SK-N-DZ (cell line): Measurements from ENCODE around the gene SMIM23.
"Not testable (repeated sequence)": the region's sequence is repeated elsewhere in the genome, so short reads cannot be mapped to it uniquely, and the experiment has no call there.

Source experiments
- DNase-seq: peaks from one replicate; pipeline ENCODE4 v3.0.0-alpha.2; 2015; ENCODE audit warnings: low spot score

SMIM23 gene

GRCh38 chr5:171773106-171773505 lies 12.5 kb upstream of the SMIM23 start:
- DNase-seq: peak; percentile 18

DNA sequence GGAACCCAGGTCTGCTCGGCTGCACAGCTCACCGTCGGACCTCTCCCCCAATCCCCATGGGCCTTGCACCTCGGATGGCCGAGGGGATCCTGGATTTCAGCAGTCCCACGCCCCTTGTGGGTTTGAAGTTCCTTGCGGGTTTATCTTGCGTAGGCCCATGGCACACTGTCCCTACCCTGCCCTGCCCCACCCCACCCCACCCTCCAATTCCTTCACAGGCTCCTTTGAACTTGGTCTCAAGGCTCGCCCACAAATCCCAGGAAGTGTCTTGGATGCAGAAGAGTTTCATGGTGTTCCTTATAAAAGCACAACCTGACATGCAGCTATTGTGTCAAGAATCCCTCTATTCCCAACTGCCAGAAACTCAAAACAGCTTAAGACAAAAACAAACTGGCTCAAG lies 11.2 kb upstream of the SMIM23 start:
- no peak for DNase-seq

- no peak for DNase-seq
Measured at GRCh38 chr5:171776213-171776612, 9.4 kb upstream of the SMIM23 start.

DNA sequence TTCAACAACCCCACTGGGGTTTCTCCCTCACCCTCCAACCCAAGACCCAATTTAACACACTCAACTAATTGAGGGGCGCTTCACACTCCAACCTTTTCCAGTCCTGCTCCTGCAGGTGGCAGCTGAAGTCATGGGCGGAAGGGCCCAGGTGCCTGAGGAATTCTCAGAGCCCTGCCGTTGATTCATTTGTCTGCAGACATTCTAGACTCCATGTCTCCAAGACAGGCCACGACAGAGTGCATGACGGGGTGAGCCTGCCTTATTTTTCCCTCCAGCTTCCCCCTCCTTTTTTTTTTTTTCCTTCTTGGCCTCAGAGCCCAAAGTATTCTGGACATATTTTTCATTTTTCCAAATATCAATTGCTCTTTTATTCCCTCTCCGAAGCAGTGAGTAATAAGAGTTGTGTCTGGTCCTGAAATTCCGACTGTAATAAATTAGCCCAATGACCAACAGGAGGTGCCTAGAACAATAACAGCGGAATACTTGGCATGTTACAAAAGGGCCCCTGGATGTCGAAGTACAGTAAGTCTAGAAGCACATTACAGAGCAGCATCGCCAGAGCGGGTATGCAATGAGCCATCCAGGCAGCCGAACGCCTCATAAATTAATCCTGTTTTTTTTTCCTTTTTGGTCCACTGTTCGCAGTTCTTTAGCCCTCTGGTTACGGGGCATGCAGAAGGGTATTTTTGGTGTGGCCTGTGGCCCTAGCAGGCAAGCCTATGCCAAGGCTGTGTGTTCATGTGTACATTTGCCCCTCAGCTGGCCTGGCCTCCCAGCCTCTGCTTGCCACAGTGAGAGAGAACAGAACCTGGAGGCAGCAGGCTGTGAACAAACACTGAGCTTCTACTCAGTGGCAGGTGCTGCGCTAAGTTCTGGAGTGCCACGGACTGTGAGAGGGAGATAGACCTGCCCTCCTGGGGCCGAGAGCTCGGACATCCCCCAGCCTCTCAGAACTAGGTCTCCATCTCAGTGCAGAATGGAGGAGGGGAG lies 8.6 kb upstream of the SMIM23 start:
- DNase-seq: no peak

- DNase-seq: not testable (repeated sequence)
Measured at GRCh38 chr5:171781744-171782143, 3.9 kb upstream of the SMIM23 start.

DNA sequence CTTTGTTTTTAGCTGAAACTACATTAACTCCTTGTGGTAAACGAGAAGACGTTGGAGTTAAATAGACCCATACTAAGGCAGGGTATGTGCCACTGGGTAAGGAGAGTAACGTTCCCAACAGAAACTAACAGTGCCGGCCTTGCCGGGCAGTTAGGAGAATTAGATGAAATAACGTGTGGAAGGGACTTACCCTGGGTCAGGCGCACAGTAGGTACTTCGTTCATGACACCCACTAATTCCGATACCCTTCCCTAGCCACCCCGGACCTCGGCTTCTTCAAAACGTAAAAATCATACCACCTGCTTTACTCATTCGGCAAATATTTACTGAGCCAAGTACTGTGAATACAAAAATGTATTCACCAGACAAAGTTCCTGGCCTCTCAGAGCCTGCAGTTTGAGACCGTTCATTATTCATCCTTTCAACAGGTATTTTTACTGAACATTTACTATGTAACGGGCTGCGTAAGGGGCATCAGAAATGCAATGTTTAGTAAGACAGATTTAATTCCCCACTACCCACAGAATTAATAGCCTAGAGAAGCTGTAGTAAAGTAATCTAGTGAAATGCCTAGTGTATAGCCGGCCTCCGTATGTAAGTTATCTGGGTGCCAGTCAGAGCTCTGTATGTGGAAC lies 3.2 kb upstream of the SMIM23 start:
- DNase-seq: no peak

GRCh38 chr5:171783051-171783450 lies 2.6 kb upstream of the SMIM23 start:
- DNase-seq: no peak

- no peak for DNase-seq
Measured at GRCh38 chr5:171789353-171789752, 3.7 kb downstream of the SMIM23 start.

DNA sequence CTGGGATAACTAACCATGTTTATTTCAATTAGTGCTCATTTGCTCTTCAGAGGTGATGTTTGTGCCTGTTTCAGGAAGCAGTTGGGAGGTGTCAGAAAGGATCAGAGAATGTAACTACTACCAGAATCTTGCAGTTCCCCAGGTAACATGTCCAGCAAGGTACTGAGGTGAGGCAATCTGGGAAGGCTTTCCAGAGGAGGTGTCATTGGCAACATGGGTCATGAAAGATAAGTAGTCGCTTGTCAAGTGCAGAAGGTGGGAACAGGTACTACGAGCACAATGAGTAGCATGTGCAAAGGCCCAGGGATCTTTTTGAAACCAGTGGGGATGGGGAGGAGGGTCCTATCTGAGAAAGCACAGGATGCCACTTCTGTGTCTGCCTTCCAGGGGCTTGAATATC lies 4.8 kb downstream of the SMIM23 start:
- DNase-seq: no peak

DNA sequence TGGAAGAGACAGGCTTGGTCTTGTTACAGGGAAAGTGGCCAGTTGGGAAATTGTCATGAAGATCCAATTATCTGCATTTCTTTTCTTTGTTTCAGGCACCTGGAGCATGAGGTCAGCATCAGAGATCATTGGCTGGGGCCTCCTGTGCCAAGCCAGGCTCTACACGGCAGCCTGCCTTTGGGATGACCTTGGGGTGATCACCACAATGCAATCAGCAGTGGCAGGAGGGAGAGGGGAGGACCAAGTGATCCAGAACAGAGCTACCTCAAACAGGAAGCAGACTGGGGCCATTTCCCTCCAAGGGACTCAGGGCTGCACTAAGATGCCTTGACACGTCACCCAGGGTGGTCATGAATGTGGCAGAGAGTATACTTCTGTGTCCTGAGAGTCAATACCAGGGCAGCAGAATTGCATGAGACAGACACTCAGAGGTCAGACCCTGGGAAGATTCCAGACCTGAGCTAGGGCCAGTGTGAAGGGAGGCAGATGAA lies 8.9 kb downstream of the SMIM23 start:
- no peak for DNase-seq

DNA sequence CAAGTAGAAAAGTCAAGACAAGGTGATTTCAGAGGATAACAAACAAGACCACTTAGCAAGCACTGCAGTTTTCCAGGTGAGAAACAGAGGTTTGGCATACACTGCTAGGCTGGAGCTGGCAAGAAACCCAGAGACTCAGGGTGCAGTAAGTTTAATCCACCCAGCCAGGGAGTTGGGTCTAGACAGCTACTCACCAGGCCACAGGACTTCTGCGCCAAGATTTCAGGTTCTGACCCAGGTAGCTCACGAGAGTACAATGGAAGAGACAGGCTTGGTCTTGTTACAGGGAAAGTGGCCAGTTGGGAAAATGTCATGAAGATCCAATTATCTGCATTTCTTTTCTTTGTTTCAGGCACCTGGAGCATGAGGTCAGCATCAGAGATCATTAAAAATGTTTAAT lies 9.8 kb downstream of the SMIM23 start:
- no peak for DNase-seq

DNA sequence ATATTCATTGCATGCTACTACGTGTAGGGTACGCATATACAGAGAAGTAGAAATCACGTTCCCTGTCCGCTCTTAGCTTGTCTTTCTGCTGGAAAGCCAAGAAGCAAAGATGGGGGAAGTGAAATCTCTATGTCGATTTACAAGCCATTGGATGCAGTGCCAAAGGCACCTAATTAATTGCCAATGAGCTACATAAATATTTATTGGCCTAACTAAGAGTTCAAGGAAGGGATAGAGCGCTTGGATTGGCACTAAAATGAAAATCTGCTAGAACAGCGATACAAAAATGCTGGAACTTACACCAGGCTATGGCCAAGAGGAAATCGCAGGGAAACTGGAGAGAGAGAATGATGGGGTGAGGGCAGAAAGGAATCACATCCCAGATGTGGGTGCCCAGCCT lies 10.8 kb downstream of the SMIM23 start:
- no peak for DNase-seq

DNA sequence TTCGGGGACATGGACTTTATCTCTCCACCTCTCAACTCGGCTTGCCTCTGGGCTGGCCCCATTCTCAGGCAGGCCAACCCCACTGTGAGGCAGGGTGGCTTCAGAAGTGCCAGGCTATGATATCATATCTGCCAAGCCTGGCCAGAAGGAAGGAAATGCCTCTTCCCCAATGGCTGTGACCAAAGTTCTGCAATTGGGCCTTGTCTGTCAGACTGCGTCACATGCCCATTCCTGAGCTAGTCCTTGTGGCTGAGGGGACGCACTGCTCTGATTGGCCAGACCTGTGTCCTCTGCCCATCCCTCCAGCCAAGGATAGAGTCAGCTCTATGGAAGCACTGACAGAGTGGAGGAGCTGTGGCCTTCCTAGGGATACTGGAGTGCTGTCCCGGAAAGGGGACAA lies 11.9 kb downstream of the SMIM23 start:
- DNase-seq: no peak

GRCh38 chr5:171798418-171798817 lies 12.8 kb downstream of the SMIM23 start:
- no peak for DNase-seq

- no peak for DNase-seq
Measured at GRCh38 chr5:171801839-171802238, 16.2 kb downstream of the SMIM23 start.

- no peak for DNase-seq
Measured at GRCh38 chr5:171805746-171806145, 20.1 kb downstream of the SMIM23 start.

DNA sequence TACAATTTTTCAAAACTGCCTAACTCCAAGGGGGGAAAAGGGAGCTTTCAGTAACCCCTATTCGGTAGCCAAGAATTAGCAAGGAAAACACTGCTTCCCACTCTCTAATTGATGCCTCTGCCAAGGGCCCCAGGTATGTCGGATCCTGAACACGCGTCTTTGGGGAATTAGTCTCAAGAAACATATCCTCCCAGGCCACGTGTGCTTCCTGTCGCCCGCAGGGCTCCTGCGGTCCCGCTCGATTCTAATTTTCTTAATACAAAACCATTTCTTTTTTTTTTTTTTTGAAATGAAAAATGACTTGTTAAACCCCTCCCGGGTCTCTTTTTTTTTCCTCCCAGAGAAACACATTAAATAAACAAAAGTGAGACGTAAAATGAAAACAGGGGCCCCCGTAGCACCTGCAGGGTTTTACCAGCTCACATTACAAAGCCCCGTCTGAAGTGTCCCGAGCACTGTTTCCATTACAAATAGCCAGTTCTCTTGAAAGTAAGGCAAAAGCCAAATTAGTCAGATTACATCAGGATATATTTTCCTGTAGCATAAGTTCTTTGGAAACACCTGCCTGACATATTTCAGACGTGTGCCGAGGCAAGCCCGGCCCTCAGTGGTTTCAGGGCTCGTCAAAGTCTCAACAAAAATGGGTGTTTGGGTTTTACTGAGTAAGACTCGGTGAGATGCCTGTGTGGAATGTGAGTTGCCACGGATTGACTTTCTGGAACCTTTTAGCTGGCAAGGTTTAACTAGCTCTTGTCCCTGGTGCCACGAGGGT lies 21.5 kb downstream of the SMIM23 start:
- DNase-seq: no peak

GRCh38 chr5:171808453-171808852 lies 22.8 kb downstream of the SMIM23 start:
- no peak for DNase-seq

- no peak for DNase-seq
Measured at GRCh38 chr5:171808951-171809350, 23.3 kb downstream of the SMIM23 start.

DNA sequence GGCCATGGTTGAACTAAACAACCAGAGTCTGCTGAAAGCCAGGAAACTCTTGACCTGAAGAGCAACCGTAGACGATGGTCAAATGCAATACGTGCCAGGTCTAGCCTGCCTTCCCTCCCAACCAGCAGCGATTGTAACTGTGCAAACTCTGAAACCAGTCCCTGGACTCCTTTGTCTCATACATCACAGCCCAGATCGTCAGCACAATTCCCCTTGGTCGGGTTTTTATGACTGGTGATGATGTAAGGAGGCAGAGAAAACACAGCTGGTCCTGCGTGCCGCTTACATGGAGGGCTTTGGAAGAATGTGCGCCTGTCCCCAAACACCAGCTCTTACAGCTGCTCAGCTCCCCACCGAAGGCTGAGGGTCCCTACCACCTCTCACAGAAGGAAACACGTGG lies 24.6 kb downstream of the SMIM23 start:
- DNase-seq: no peak

GRCh38 chr5:171813270-171813669 lies 27.7 kb downstream of the SMIM23 start:
- no peak for DNase-seq
